Activated B cell treated with CpG ODN at 0.5 μM for 24 hours (primary cell): ENCODE data around the gene ZNF445. TPM values are rescaled to one million over a fixed set of nuclear protein-coding genes. Genes with fewer than 3 reads are reported as not detected.
"Not testable (repeated sequence)": the region's sequence is repeated elsewhere in the genome, so short reads cannot be mapped to it uniquely, and the experiment has no call there.

Source experiments
- ATAC-seq: fragments of 200-7000 bp; cut with Tn5 transposase; one replicate; pipeline ENCODE4 v1.10.0; 2021; ENCODE audit warnings: low read depth, mild to moderate bottlenecking, moderate library complexity
- CTCF ChIA-PET: fragments of 350-600 bp; sonication (Branson Sonifier 250); formaldehyde crosslinking; loops from one replicate; lab custom pipeline; 2021; ENCODE audit warnings: antibody characterized with exemption; lab: Charles Lee
- POLR2A ChIA-PET: fragments of 350-600 bp; sonication (Branson Sonifier 250); formaldehyde crosslinking; loops from one replicate; lab custom pipeline; 2021; ENCODE audit warnings: antibody characterized with exemption; lab: Charles Lee
- DNase-seq: peaks from one replicate; pipeline ENCODE4 v3.0.0; 2022
- H3K27ac Mint-ChIP-seq: one replicate; pipeline ENCODE4 v1.8.0; 2020; ENCODE audit warnings: mixed read lengths
- H3K27me3 Mint-ChIP-seq: one replicate; pipeline ENCODE4 v1.8.0; 2021; ENCODE audit warnings: mixed read lengths
- H3K36me3 Mint-ChIP-seq: one replicate; pipeline ENCODE4 v1.8.0; 2021; ENCODE audit warnings: low read depth, mixed read lengths
- H3K4me1 Mint-ChIP-seq: one replicate; pipeline ENCODE4 v1.8.0; 2021; ENCODE audit warnings: mixed read lengths
- H3K4me3 Mint-ChIP-seq: one replicate; pipeline ENCODE4 v1.8.0; 2020; ENCODE audit warnings: mild to moderate bottlenecking, mixed read lengths
- H3K9me3 Mint-ChIP-seq: one replicate; pipeline ENCODE4 v1.8.0; 2020; ENCODE audit warnings: mixed read lengths
- CTCF ChIP-seq: fragments of 200-600 bp; IDR thresholded peaks from one replicate; pipeline ENCODE4 v1.8.0; 2022; ENCODE audit warnings: antibody characterized with exemption, mild to moderate bottlenecking
- intact Hi-C: fragments of 100-400 bp; cut with micrococcal nuclease; formaldehyde crosslinking; loops from one replicate; pipeline ENCODE4 v1.15.1; 2024
- total RNA-seq: library from RNA; stranded (reverse); gene quantifications from 2 replicates; pipeline ENCODE4 v1.2.3, GENCODE V29; 2022

Gene ZNF445
- total RNA-seq, 1 donor from 2014 or later: 19.5 TPM

GRCh38 chr3:44419923-44420650 is 57.4 kb downstream of the ZNF445 start:
- CTCF ChIA-PET: no interaction called here
- H3K4me1 Mint-ChIP-seq: no peaks in the 10 kb centered on the region
- intact Hi-C loops: no loop called here
- TF ChIP-seq CTCF: no peak
- POLR2A ChIA-PET: no interaction called here
- H3K27me3 Mint-ChIP-seq: peaks cover 9% of the 10 kb centered on the region
- H3K27ac Mint-ChIP-seq: no peak overlapping the region
- H3K9me3 Mint-ChIP-seq: no peaks in the 10 kb centered on the region
- no peak overlapping the region for H3K4me3 Mint-ChIP-seq
- ATAC-seq (no peak), DNase-seq (no peak)
- H3K36me3 Mint-ChIP-seq: no peaks in the 10 kb centered on the region

GRCh38 chr3:44419116-44419922 is 58.2 kb downstream of the ZNF445 start:
- ATAC-seq: no peak
- POLR2A ChIA-PET: no interaction called here
- Mint-ChIP-seq H3K27ac (no peak overlapping the region), H3K4me3 (no peak overlapping the region), H3K9me3 (no peaks in the 10 kb centered on the region), H3K4me1 (no peaks in the 10 kb centered on the region), H3K36me3 (no peaks in the 10 kb centered on the region), H3K27me3 (peaks cover 5% of the 10 kb centered on the region)
- no peak for TF ChIP-seq CTCF
- intact Hi-C loops: no loop called here
- CTCF ChIA-PET: no interaction called here
- DNase-seq: no peak

DNA sequence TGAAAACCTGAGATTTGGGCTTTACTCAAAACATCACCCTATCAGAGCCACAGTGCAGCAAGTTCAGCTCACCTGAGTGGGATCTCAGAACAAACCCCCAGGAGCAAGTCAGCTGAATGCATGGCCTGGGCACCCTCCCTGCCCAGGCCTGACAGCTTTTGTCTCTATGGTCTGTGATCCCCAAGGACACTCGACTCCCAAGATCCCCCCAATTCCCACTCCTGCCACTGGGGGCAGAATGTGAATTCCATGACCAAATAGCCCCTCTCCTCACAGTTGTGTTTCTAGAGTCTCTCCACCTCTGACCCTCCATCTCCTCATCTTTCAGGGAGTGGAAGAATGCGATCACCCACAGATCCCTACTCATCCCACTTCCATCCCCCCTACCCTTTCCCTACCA is 58.9 kb downstream of the ZNF445 start:
- H3K27ac Mint-ChIP-seq: no peak overlapping the region
- no peak for TF ChIP-seq CTCF
- H3K4me3 Mint-ChIP-seq: no peak overlapping the region
- H3K4me1 Mint-ChIP-seq: no peaks in the 10 kb centered on the region
- intact Hi-C loops: no loop called here
- H3K36me3 Mint-ChIP-seq: no peaks in the 10 kb centered on the region
- H3K27me3 Mint-ChIP-seq: peaks cover 3% of the 10 kb centered on the region
- no peak for ATAC-seq
- CTCF ChIA-PET: no interaction called here
- DNase-seq: no peak
- POLR2A ChIA-PET: no interaction called here
- H3K9me3 Mint-ChIP-seq: no peaks in the 10 kb centered on the region

GRCh38 chr3:44418118-44418517 is 59.4 kb downstream of the ZNF445 start:
- H3K4me1 Mint-ChIP-seq, intact Hi-C loops, H3K36me3 Mint-ChIP-seq, DNase-seq, CTCF ChIA-PET, H3K9me3 Mint-ChIP-seq, ATAC-seq, H3K4me3 Mint-ChIP-seq, H3K27ac Mint-ChIP-seq, POLR2A ChIA-PET, H3K27me3 Mint-ChIP-seq: not testable (repeated sequence)

- Mint-ChIP-seq H3K27ac (no peak overlapping the region), H3K27me3 (no peaks in the 10 kb centered on the region), H3K4me3 (no peak overlapping the region), H3K9me3 (no peaks in the 10 kb centered on the region), H3K4me1 (no peaks in the 10 kb centered on the region), H3K36me3 (no peaks in the 10 kb centered on the region)
- ChIA-PET CTCF (no interaction called here), POLR2A (no interaction called here)
- TF ChIP-seq CTCF: no peak
- DNase-seq (no peak), ATAC-seq (no peak)
- intact Hi-C loops: no loop called here
Observed at GRCh38 chr3:44416031-44417030, 61.1 kb downstream of the ZNF445 start.
